Brain microvascular endothelial cell (primary cell): ENCODE data around the gene USH1C.

Experiments used
- DNase-seq: peaks from one replicate; pipeline ENCODE4 v3.0.0-alpha.2; 2020
- H3K27ac ChIP-seq: fragments of 250-450 bp; sonication (Bioruptor Pico); 2 replicates; pipeline ENCODE4 v1.5.1; 2020; ENCODE audit warnings: mild to moderate bottlenecking, moderate library complexity
- H3K27me3 ChIP-seq: fragments of 250-450 bp; sonication (Bioruptor Pico); replicated peaks from 2 replicates; pipeline ENCODE4 v1.5.1; 2020; ENCODE audit warnings: mild to moderate bottlenecking
- H3K36me3 ChIP-seq: fragments of 250-450 bp; sonication (Bioruptor Pico); replicated peaks from 2 replicates; pipeline ENCODE4 v1.5.1; 2020; ENCODE audit warnings: mild to moderate bottlenecking
- H3K4me3 ChIP-seq: 2 replicates; pipeline ENCODE4 v1.5.1; 2011; ENCODE audit warnings: low read depth, mild to moderate bottlenecking, control low read depth, low read length, moderate library complexity
- in situ Hi-C: cut with HindIII; loops from 2 replicates; pipeline ENCODE4 v1.10.0; 2017; ENCODE audit warnings: low sequenced_read_pairs, low pct_ligation_motif_present
- TF ChIP-seq, protein P1 (sequence below): IDR thresholded peaks from 2 replicates; pipeline ENCODE4 v1.5.1; 2011; ENCODE audit warnings: low read depth, mild to moderate bottlenecking, moderate library complexity, low read length, control low read depth, inconsistent platforms; ENCODE audit errors: missing control alignments

Gene USH1C

DNA sequence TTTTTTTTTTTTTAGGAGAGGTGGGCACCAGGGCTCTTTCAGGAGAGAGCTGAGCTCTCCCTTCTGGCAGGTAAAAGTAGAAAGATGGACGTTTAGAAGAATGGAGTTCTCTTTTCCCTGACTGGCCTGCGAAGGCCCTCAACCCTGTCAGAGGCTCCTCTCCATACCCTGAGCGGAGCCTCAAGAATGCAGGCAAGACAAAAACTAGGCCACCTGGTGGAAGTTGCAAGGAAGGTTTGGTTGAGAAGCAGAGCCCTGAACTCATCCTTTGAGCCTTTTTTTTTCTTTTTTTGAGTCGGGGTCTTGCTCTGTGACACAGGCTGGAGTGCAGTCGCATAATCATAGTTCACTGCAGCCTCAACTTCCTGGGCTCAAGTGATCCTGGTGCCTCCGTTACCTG is 4.2 kb upstream of the USH1C start:
- no peak for DNase-seq
- Histone ChIP-seq H3K36me3 (no peaks in the 10 kb centered on the region), H3K27me3 (peaks cover 13% of the 10 kb centered on the region), H3K4me3 (no peak overlapping the region), H3K27ac (no peak overlapping the region)
- in situ Hi-C loops = no loop called here
- TF ChIP-seq, protein P1, sequence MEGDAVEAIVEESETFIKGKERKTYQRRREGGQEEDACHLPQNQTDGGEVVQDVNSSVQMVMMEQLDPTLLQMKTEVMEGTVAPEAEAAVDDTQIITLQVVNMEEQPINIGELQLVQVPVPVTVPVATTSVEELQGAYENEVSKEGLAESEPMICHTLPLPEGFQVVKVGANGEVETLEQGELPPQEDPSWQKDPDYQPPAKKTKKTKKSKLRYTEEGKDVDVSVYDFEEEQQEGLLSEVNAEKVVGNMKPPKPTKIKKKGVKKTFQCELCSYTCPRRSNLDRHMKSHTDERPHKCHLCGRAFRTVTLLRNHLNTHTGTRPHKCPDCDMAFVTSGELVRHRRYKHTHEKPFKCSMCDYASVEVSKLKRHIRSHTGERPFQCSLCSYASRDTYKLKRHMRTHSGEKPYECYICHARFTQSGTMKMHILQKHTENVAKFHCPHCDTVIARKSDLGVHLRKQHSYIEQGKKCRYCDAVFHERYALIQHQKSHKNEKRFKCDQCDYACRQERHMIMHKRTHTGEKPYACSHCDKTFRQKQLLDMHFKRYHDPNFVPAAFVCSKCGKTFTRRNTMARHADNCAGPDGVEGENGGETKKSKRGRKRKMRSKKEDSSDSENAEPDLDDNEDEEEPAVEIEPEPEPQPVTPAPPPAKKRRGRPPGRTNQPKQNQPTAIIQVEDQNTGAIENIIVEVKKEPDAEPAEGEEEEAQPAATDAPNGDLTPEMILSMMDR = peak; percentile 33

DNA sequence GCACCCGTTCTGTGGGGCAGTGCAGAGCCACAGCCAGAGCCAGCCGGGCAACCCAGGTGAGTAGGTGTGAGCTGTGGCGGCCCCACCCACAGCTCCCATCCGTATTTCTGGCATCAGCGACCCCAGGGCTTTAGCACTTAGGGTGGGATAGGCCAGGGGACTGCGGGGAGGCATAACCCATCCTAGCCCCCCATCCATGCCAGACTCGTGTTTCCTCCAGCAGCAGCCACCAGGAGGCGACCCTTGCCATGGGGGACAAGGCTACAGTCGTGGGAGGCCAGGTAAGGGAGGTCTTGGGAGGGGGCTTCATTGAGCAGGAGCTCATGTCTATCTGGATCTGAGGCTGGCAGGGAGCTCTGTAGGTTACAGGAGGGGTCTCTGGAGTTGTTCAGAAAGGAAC is 3.7 kb upstream of the USH1C start:
- in situ Hi-C loops = no loop called here
- Histone ChIP-seq H3K27ac (no peak overlapping the region), H3K4me3 (no peak overlapping the region), H3K27me3 (peaks cover 16% of the 10 kb centered on the region), H3K36me3 (no peaks in the 10 kb centered on the region)
- TF ChIP-seq, protein P1 = peak; percentile 23
- DNase-seq = no peak

DNA sequence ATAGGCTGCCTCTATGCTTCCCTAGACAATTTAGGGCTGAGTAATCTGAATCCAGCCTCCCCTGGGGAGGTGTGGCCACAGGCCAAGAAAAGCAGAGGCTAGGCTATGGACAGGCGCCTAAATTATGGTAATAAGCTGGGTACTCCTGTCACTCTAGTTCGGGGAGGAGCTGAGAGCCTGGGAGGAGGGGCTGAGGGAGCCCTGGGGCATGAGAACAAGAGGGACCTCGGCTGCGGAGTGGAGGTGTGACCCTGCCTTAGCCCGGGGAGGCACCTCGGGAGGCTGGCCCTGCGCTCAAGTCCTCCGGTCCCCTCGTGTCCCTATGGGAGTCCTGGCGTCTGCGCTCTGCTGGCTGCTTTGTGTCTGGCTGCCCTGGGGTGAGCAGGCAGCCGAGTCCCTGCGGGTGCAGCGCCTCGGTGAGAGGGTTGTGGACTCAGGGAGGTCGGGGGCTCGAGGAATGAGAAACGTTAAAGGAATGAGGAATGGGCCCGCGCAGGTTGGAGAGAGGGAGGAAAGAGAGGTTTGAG is 2.9 kb upstream of the USH1C start, which contains the start of gene OTOG:
Gene OTOG, plus strand, starts transcription at position 209 of the 527 bp plus-strand sequence. Its CDS starts 114 bp downstream, at position 323.
- no peak for DNase-seq
- no peak within 1 kb of the TSS for H3K27ac ChIP-seq
- in situ Hi-C loops = no loop called here
- no peak within 1 kb of the TSS for H3K4me3 ChIP-seq
- TF ChIP-seq, protein P1 = no peak
- H3K36me3 ChIP-seq = no peaks in the 10 kb centered on the region
- peaks cover 16% of the 10 kb centered on the region for H3K27me3 ChIP-seq

DNA sequence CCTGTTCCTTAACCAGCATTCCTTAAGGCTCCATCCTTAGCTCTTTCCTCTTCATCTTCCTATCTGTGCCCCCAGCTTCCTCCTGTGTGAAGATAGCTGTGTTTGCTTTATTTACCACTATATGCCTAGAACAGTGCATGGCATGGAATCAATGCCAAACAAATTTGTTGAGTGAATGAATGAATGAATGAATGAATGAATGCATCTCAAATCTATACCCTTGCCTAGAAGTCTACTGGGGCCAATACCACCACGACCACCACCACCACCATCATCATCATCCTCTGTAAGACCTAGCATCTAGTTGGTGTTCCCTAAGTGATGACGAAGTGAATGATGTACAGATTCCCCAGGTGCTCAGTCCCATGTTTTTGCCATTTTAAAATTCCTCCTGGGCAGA is 2.0 kb upstream of the USH1C start:
- no peaks in the 10 kb centered on the region for H3K36me3 ChIP-seq
- H3K27me3 ChIP-seq = peaks cover 16% of the 10 kb centered on the region
- TF ChIP-seq, protein P1 = no peak
- H3K27ac ChIP-seq = no peak overlapping the region
- no peak for DNase-seq
- in situ Hi-C loops = no loop called here
- no peak overlapping the region for H3K4me3 ChIP-seq

DNA sequence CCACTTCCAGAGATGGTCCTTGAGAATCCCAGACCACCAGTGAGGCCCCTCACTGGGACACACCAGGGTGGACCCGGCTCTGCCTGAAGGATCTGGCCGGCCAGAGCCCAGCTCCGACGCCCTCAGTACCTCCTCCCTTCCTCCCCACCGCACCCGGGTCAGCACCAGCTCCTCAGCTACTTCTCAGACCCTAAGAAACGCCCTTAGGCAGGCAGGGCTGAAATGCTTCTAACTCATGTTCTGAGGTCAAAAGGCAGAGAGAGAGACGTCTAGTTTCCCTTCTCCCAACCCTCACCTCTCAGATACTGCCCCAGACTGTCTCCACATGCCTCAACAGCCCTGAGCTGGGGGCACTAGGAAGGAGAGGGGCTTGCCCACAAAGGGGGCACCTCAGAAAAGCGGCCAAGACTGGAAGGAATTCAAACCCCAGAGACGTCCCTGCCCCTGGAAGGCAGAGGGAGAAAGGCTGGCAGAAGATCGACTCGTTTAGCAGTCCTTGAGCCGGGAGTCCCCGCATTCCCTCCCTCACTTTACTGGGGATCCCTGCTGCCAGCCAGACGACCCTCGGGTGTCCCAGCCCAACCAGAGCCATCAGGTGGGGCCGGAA is 539 bp downstream of the USH1C start:
- in situ Hi-C loops = no loop called here
- Histone ChIP-seq H3K27ac (no peak overlapping the region), H3K27me3 (peaks cover 16% of the 10 kb centered on the region), H3K4me3 (no peak overlapping the region), H3K36me3 (no peaks in the 10 kb centered on the region)
- TF ChIP-seq, protein P1 = no peak
- DNase-seq = no peak

DNA sequence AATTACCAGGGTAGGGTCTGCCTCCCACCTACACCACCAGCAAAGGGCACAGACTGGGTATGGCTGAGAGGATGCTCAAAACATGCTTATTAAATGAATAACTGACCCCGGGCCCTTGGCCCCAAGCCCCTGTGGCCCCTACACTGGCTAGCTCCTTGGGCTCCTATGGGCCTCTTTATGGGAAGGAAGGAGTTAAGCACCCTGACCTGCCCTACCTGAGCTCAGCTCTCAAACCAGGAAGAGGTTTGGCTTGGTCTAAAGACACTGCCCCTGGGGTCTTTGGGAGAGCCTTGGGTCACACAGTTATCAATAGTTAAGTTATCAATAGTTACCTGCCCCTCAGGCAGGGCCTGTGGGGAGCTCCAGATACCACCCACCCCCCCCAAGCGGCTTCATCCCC is 1.2 kb downstream of the USH1C start:
- Histone ChIP-seq H3K27me3 (peaks cover 16% of the 10 kb centered on the region), H3K27ac (no peak overlapping the region), H3K36me3 (no peaks in the 10 kb centered on the region), H3K4me3 (no peak overlapping the region)
- in situ Hi-C loops = no loop called here
- TF ChIP-seq, protein P1 = no peak
- no peak for DNase-seq
